Stimulated activated CD8-positive, alpha-beta memory T cell treated with anti-CD3 and anti-CD28 coated beads, Interleukin-15, amount 100 ng/mL, for 24 hours (primary cell): ENCODE data around the gene ABCA4.

Experiments used
- DNase-seq: peaks from one replicate; pipeline ENCODE4 v3.0.0-alpha.2; 2020; ENCODE audit warnings: low read depth

ABCA4 gene

GRCh38 chr1:94050675-94051074 is 70.3 kb downstream of the ABCA4 start:
- DNase-seq, result no peak

GRCh38 chr1:94050254-94050653 is 70.7 kb downstream of the ABCA4 start:
- no peak for DNase-seq

- DNase-seq, result no peak
Measured at GRCh38 chr1:94049791-94050190, 71.2 kb downstream of the ABCA4 start.

- no peak for DNase-seq
Measured at GRCh38 chr1:94048413-94049164, 72.4 kb downstream of the ABCA4 start.

- no peak for DNase-seq
Measured at GRCh38 chr1:94047949-94048348, 73.0 kb downstream of the ABCA4 start.

GRCh38 chr1:94045465-94046056 is 75.4 kb downstream of the ABCA4 start:
- no peak for DNase-seq

- DNase-seq, result no peak
Measured at GRCh38 chr1:94044891-94045290, 76.1 kb downstream of the ABCA4 start.

- DNase-seq, result no peak
Measured at GRCh38 chr1:94044290-94044790, 76.6 kb downstream of the ABCA4 start.

GRCh38 chr1:94043738-94044289 is 77.1 kb downstream of the ABCA4 start:
- no peak for DNase-seq

GRCh38 chr1:94042388-94042787 is 78.6 kb downstream of the ABCA4 start:
- no peak for DNase-seq

- no peak for DNase-seq
Measured at GRCh38 chr1:94039871-94040569, 80.9 kb downstream of the ABCA4 start.

- peak; percentile 25 for DNase-seq
Measured at GRCh38 chr1:94039514-94039870, 81.5 kb downstream of the ABCA4 start.

GRCh38 chr1:94038511-94038910 is 82.4 kb downstream of the ABCA4 start:
- no peak for DNase-seq

- DNase-seq, result no peak
Measured at GRCh38 chr1:94037392-94038229, 83.3 kb downstream of the ABCA4 start.

- no peak for DNase-seq
Measured at GRCh38 chr1:94036730-94037129, 84.2 kb downstream of the ABCA4 start.

- DNase-seq, result no peak
Measured at GRCh38 chr1:94033849-94034248, 87.1 kb downstream of the ABCA4 start.

- DNase-seq, result no peak
Measured at GRCh38 chr1:94032637-94033036, 88.3 kb downstream of the ABCA4 start.

GRCh38 chr1:94031591-94031990 is 89.4 kb downstream of the ABCA4 start:
- no peak for DNase-seq

- DNase-seq, result no peak
Measured at GRCh38 chr1:94031154-94031553, 89.8 kb downstream of the ABCA4 start.

- DNase-seq, result no peak
Measured at GRCh38 chr1:94029130-94029993, 91.6 kb downstream of the ABCA4 start.
